HG03520 (cell line): ENCODE data around the gene IRX4.
"Not testable (repeated sequence)": the region's sequence is repeated elsewhere in the genome, so short reads cannot be mapped to it uniquely, and the experiment has no call there.

Experiments
- ATAC-seq: cut with Tn5 transposase; IDR thresholded peaks from one replicate; pipeline ENCODE4 v1.9.1; 2021; ENCODE audit warnings: mild to moderate bottlenecking, moderate library complexity; ENCODE audit not compliant: unreplicated experiment

The IRX4 gene

DNA sequence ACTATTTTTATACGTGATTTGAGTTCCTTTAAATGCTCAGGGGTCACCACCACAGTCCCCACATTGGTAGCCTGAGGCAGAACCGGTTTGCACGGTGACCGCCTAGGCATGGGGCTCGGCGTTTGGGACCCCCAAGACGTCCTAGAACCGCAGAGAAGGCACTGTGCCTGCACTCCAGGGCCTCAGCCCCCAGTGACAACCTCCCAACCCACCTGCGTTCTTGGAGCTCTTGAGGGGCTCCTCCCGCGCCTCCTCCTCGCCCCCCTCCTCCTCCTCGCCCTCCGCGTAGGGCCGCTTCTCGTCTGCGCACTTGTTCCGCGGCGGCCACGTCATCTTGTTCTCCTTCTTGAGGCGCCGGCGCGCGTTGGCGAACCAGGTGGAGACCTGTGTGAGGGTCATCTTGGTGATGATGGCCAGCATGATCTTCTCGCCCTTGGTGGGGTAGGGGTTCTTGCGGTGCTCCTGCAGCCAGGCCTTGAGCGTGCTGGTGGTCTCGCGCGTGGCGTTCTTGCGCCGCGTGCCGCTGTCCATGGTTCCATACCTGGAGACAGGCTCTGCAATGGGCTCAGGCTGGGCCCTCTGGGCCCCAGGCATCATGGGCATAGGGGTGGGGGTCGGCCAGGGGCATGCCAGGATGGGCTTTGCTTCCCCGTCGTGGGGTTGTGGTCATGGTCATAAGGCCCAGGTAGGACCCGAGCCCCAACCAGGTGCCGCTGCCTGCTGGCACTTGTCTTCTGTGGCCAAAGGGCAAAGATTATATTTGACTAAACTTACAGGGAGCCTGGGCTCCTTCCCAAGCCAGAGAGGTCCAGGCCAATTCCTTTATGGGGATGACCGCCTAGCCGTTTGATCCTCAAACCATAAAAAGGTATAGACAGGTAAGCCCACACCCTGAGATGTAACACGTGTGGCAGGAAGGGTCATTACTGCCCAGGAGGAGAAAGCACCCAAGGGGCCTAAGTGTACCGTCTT is 3.1 kb downstream of the IRX4 start:
- ATAC-seq: no peak

DNA sequence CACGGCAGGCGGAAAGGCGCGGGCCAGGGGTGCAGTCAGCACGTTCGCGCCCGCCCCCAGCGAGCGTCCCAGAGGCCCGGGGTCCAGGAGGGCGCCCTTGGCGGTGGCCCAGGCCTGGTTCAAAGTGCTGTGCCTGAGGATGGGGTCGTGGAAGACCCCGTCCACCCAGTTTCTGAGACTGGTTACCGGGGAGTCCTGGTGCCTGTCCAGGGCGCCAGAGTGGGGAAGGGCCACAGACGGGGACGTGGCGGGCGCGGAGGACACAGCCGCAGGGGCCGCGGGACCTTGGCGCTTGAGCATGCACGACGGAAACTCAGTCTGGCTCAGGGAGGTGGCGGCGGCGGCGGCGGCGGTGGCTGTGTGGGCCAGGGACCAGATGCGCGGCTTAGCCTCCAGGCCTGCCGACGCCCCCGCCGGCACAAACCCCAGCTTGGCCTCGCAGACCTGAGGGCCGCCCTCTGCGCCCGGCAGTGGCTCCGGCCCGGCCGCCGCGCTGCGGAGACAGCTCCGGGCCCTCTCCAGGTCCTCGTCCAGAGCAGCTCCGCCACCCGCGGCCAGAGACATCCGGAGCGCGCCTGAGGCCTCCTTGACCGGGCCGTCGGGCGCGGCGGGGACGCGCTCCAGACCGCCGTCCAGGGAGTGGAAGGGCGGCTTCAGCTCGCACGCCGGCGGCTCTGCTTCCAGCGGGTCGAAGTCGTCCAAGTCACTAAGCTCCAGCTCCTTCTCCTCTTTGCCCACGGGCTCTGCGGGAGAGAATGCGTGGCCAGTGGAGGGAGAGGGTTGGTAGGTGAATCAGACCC is 4.5 kb downstream of the IRX4 start:
- ATAC-seq: no peak

DNA sequence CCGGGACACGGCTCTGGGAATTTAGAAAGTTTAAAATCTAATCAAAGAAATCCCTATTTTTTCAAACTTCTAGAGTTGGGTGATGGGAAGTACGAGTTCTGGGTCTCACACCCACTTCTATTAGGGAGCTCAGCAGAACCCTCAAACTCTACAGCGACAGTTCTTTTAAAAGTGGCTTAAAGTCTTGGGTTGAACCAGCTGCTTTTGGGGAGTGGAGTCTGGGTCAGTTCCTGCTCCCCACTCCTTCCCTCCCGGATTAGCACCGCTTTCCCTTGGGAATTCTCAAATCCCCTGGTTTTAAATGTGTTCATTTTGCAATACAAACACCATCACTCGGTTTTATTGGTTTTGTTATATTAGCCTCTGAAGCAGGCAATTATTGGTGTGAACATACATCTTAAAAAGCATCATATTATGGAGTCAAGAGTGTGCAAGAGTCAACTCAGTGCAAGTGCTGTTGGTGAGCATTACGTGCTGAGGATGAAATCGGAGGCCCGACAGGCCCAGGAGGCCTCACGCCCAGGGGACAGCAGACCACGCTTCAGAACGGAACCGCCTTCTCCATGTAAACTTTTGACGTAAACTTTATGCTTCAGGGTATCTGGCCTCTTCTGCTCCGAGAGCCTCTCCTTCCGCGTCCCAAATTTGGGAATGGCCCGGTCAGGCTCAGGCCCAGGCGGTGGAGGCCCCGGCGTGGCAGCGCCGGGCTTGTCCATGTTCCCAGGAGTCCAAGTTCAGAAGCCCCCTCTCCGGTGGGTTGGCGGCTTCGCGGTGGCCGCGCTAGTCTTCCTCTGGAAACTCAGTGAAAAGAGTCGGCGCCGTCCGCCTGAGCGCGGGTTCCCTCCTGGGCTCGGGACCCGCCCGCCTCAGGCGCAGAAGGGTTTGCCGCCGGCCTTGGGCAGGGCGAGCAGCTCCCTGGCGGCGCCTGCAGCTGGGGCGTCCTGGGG is 5.3 kb downstream of the IRX4 start:
- no peak for ATAC-seq

DNA sequence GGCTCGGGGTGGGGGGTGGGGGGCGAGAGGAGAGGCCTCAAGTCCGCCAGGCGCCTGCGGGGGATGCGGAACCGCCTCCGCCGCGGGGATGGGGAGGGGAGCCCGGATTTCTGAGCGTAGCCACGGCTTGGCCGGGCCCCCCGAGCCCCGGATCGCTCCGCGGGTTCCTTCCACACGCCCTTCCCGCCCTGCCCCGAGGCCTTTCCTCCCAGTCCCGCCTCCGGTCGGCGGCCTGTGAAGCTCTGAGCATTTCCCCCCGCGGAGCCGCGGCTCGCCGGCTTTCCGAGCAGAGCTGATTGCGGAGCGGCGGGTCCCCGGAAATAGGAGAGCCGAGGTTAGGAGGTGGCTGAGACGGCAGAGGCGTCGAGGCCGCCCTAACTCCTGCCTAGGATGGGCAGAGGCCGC is 6.1 kb downstream of the IRX4 start:
- ATAC-seq: no peak

DNA sequence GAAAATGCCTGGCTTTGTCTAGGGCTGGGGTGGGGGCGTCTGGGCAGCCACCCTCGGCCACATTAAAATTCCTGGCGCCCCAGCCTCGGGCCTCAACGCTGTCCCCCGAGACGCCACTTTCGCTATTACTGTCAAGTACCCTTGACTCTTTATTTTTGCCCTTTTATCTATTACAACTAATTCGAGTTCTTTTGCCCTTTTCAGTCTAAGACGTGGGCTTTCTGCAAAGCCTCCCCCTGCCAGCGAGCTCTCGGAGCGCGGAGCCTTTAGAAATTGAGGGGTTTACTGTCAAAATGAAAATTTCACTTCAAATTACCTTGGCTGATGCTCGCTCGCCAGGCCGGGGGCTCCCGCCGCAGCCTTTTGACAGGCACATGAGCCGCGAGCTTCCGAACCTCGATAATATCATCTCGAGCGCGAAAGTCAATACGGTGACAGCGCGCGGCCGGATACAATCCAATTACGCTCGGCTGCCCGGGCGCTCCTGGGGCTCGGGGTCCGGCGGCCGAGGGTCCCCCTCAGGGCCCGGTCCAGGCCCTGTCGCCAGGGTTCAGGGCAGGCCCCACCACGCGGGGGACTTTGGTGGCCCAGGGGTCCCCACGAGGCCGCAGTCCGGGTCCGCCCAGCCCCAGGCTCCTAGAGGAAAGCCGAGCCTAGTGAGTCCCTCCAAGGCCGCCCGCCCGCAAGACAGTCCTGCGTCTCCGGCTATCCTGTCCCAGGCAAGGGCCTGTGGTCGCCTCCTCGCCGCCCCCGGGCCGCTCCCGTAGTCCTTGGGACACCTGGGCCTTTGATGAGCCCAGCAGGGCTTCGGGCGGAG is 6.7 kb downstream of the IRX4 start:
- no peak for ATAC-seq

DNA sequence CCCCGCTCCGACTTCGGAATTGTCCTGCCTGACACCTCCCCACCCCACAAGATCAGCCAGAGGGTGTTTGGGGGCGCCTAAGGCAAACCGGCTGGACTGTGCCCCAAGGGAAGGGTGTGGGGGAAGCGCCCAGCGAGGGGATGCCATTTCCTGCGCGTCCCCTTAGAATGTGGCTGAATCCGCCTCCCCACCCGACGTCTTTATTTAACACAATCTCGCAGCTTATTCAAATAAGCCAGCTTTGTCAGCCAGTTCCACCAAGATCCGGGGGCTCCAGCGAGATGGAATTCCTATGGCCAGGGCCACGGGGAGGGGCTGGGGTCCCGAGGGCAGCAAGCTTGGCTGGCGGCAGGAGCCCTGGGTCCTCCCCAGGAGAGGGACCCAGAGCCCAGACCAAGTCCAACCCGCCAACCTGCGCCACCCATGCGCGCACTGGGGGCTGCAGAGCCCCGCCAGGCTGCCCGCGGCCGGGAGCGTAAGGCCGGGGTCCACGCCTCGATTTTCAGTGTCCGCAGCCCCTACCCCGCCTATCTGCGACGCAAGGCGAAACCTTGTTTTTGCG is 7.4 kb downstream of the IRX4 start:
- ATAC-seq: no peak

DNA sequence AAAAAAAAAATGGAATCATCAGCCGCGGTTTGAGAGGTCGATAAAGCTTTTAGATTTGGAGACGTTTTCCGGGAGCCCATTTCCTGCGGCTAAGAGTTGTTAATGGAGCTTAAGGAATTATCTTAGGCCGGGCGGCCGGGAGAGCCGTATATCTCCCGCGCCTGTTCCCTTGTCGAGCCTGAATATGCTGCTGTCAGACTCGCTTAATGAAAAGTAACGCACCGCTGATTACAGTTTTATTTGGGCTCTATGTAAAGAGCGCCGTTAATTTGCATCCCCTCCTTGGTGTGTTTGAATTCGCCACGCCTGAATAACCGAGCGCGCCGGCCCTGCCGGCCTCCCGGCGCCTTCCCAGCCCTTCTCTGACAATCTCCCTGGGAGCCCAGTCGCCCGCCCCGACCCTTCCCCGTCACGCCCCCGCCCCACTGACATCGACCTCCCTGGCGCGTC is 7.9 kb downstream of the IRX4 start:
- no peak for ATAC-seq

DNA sequence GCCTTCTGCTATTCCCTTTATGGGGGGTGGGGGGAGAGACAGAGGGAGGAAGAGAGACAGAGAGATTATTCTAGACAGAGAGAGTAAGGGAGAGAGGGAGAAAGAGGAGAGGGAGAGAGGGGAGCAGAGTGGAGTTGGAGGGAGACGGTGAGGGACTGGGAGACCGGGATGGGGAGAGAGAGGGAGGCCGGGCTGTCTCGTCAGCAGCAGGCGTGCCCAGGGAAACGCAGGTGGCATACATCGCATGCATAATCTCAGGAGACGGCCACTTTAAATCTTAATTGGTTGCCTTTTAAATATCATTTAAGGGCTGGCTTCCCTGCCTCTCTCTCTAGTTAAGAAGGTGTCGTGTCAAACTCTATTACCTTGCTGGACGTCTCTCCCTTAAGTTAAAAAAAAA is 8.4 kb downstream of the IRX4 start:
- ATAC-seq: no peak

DNA sequence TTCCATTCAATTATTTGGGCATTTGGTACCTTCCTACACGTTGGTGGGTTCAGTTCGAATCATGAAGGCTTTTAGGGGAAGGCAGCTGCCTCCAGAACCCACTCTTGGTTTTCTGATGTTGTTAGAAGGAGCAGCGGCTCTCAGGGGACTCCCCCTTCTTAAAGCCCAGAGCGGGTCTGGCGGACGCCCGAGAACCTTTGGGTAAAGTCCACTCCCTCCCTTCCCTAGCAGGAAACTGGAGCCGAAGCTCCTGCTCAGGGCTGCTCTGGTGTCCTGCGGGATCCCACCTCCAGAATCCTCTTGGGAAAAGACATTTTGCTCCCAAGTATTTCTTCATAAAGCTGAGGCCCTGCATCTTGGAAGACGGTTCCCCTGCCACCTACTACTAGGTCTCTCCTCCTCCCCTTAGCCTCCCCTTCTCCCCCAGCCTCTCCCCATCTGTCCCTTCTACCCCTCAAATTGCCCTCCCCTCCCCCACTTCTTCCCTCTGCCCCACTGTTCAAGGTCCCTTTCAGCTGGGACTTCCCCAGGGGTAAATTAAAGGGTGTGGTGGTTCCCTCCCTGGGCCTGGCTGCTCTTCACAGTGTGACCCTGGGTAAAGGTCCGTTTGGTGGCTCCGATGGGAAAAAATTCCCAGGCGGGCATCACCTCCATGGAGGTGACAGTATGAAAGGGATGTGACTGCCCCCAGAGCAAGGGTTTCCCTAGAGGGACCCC is 9.3 kb downstream of the IRX4 start:
- ATAC-seq: no peak

DNA sequence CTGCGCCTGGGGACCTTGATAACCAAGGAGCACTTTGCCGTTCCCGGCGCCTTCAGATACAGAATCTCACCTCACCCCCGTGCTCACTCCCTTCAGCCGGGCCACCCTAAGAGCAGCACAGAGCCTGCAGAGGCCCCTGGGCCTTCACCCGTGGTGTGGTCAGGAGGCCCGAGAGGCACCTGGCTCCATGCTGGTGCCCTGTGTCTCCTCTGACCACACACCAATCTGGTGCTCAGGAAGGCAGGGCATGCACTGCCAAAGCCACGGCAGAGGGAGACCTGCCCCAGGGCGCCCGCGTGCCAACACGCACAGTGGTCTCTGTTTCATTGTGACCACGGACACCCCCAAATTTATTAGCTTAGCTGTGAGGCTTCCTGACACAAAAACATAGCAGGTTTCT is 11.3 kb downstream of the IRX4 start:
- no peak for ATAC-seq

DNA sequence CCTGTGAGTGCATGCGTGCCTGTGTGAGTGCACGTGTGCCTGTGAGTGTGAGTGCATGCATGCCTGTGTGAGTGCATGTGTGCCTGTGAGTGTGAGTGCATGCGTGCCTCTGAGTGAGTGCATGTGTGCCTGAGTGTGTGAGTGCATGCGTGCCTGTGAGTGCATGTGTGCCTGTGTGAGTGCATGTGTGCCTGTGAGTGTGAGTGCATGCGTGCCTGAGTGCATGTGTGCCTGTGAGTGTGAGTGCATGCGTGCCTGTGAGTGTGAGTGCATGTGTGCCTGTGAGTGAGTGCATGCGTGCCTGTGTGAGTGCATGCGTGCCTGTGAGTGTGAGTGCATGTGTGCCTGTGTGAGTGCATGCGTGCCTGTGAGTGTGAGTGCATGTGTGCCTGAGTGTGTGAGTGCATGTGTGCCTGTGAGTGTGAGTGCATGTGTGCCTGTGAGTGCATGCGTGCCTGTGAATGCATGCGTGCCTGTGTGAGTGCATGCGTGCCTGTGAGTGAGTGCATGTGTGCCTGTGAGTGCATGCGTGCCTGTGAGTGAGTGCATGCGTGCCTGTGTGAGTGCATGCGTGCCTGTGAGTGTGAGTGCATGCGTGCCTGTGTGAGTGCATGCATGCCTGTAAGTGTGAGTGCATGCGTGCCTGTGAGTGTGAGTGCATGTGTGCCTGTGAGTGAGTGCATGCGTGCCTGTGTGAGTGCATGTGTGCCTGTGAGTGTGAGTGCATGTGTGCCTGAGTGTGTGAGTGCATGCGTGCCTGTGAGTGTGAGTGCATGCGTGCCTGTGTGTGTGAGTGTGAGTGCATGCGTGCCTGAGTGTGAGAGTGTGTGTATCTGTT is 12.1 kb downstream of the IRX4 start:
- not testable (repeated sequence) for ATAC-seq

DNA sequence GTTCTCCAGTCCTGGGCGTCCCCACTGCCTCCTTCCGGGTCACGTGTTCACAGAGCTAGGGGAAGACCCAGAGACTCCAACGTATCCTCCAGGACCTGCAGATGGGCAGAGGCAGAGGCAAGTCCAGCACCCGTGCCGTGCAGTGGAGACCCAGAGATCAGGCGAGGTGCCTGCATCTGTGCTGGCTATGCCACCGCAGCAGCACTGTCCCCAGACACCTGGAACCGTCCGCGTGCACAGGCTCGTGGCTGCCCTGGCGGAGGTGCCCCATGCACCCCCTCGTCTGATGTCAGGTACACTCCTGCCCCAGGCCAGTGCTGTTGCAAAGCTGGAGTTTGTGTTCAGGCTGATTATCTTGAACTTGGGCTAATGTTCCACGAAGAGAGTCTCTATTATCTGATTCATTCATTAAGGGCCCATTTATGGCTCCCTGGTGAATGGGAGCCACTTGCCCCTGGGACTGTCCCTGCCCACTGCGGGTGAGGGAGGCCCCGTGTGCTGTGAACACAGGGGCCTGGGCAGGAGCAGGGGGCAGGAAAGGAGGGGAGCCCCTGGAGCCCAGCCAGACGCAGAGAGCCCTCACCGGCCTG is 13.7 kb downstream of the IRX4 start:
- no peak for ATAC-seq

DNA sequence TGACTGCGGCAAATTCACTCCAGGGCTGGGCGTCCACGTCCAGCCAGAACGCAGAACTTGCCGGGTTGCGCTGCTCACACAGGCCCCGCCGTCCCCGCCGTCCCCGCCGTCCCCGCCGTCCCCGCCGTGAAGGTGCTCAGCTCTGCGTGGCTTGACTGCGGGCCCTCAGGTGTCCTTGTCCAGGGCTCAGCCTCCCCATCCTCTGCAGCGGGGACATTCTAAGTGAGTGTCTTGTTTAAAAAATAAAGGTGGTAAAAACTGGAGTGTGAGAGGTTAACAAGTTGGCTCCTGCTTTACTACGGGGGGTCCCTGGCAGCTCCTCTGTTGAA is 14.9 kb downstream of the IRX4 start:
- no peak for ATAC-seq

DNA sequence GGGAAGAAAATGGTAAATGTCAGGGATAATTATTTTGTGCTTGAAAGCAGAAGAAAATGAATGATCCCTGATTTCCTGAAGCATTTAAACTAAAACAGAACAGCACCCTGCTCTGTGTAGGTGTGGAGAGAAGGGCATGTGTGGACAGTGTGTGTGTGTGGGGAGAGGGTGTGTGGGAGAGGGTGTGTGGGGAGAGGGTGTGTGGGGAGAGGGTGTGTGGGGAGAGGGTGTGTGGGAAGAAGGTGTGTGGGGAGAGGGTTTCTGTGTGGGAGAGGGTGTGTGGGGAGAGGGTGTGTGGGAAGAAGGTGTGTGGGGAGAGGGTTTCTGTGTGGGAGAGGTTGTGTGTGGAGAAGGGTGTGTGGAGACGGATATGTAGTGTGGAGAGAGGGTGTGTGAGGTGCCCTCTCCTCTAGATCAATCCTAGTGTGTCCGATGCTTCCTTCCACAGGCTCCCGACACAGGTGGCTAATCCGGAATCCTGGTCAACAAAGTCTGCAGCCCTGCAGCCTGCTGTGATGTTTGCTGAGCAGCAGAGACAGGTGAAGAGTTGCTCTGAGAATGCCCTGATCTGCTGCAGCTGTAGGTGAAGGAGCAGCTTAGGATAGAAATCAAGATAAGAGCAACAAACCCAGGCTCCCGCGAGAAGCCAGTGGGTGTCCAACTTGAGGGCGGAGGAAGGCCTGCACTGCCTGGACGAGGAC is 15.5 kb downstream of the IRX4 start:
- ATAC-seq: no peak

DNA sequence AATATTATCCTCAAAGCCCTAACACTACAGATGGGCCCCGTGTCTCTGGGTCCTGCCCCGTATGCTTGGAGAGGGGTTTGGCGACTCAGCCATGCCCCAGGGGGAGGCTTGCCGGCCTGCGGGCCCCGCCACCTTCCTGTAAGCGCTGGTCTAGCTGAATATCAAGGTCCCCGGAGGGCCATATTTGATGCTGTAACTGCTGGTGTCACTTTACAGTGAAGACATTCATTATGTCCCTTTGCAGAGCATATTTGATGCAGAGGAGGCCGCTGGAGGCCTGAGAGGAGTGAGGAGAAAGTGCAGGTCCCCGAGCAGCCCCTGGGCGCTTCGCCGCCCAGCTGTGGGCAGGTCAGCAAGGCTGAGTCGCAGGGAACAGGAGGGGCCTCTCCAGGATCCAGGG is 16.8 kb downstream of the IRX4 start:
- no peak for ATAC-seq

DNA sequence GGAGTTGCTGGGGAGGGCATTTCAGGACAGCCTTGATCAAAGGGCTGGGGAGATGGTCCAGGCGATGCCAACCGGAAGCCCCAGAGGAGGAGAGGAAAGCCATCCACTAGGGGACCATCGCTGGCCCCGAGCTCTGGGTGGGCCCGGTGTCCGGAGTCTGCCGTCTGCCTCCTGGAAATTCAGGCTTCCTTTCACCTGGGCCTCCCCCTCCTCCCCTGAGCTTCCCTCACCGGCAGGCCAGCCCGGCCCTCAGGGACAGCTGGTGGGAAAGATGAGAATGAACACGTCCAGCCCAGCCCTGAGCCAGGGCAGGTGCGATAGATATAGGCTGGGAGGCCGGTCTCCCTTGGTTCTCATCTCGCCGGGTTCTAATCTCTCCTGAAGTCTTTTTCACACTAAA is 17.2 kb downstream of the IRX4 start:
- ATAC-seq: no peak

DNA sequence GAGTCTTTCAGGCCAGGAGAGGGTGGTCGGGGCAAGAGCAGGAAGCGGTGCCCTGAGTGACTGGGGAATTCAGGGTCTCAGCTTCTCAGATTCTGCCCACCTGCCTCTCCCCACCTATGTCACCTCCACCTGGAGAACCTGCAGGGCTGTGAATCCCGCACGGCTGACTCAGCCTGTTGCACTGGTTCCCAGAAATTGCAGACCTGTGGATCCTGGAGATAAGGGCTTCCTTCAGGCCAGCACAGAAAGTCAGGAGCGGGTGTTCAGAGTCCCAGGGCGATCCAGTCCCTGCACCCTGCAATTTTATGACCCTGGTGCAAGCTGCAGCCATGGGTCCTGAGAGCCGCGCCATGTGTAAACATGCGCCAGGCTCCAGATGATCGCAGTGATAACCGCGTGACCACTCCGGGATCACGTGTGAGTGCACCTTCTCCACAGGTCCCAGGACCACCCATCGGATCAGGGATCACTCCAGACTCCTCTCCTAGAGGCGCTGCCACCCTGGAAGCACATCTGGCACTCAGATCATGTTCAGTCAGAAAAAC is 17.8 kb downstream of the IRX4 start:
- no peak for ATAC-seq
